Effector CD4-positive, alpha-beta T cell (primary cell): Measurements from ENCODE around the gene EIPR1.

ENCODE experiments used
- DNase-seq: peaks from one replicate; pipeline ENCODE4 v3.0.0-alpha.2; 2020

The EIPR1 gene

GRCh38 chr2:3168230-3168891, 209.3 kb downstream of the EIPR1 start:
- no peak for DNase-seq

- no peak for DNase-seq
Measured at GRCh38 chr2:3163401-3163800, 214.2 kb downstream of the EIPR1 start.

- no peak for DNase-seq
Measured at GRCh38 chr2:3162442-3163077, 215.1 kb downstream of the EIPR1 start.

- DNase-seq = no peak
Measured at GRCh38 chr2:3160751-3161330, 216.8 kb downstream of the EIPR1 start.

DNA sequence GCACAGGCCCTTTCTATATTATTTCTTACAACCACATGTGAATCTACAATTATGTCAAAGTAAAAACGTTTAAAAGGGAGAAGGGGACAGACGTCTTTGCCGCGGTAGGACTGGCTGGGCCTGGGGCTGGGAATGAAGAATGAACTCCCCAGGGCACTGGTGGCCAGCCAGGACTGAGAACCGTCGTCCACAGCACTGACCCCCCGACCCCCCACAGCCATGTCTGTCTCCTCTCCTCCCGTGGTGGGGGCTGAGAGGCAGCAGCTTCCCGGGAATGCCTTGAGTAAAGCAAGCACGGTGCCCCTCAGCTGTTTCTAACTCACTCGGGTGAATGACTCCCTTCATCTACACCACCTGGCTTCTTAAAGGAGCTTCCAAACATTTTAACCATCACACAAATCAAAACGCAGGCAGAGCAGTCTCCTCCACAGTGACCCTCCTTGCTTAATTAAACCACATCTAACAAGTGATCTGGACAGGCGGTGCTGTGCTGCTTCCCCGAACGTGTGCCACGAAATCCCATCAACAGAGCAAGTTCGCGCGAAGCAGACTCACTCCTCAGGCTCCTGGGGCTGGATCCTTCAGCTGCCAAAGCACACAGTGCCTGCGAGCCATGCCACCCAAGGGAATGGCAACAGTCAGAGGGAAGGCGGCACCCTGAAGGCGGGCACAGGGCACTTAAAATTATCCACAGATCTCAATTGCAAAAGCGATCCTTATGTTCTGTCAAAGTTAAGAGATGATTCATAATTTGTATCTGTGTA, 217.7 kb downstream of the EIPR1 start:
- no peak for DNase-seq

- DNase-seq = no peak
Measured at GRCh38 chr2:3154700-3155099, 222.9 kb downstream of the EIPR1 start.

DNA sequence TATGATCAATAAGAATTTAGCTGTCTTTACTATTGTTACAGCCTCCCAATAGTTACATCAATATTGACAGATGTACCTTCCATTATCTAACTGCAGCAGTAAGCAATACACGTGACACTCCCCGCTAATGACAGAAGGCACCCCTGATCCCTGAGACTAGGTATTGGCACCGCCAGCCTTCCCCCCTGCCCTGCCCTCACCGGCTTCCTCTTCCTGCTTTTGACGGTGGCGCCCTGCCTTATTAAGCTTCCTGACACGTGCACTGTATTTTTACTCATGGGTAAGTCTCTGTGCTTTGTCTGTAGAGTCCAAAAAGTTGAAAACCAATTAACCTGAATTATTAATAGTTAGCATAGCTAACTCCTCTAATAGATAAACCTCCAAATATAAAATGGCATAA, 223.5 kb downstream of the EIPR1 start:
- DNase-seq = no peak

GRCh38 chr2:3151153-3151918, 226.3 kb downstream of the EIPR1 start:
- no peak for DNase-seq

GRCh38 chr2:3149441-3150217, 228.0 kb downstream of the EIPR1 start:
- DNase-seq = no peak

DNA sequence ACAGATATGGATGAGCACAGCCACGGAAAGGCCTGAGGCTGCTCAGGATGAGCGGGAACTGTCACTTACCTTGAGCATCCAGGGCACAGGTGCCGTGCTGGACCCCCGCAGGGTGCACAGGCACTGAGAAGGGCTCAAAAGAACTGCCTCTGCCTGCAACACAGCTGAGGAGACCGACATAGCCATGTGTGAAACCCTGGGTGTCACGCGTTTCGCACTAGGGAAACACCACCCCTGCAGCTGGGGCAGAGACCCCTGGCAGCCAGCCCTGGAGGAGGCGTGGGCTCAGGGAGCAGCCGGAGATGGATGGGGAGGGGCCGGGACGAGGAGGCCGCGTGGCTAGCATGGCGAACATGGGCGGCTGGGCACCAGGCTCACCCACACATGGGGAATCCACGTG, 228.9 kb downstream of the EIPR1 start:
- no peak for DNase-seq

DNA sequence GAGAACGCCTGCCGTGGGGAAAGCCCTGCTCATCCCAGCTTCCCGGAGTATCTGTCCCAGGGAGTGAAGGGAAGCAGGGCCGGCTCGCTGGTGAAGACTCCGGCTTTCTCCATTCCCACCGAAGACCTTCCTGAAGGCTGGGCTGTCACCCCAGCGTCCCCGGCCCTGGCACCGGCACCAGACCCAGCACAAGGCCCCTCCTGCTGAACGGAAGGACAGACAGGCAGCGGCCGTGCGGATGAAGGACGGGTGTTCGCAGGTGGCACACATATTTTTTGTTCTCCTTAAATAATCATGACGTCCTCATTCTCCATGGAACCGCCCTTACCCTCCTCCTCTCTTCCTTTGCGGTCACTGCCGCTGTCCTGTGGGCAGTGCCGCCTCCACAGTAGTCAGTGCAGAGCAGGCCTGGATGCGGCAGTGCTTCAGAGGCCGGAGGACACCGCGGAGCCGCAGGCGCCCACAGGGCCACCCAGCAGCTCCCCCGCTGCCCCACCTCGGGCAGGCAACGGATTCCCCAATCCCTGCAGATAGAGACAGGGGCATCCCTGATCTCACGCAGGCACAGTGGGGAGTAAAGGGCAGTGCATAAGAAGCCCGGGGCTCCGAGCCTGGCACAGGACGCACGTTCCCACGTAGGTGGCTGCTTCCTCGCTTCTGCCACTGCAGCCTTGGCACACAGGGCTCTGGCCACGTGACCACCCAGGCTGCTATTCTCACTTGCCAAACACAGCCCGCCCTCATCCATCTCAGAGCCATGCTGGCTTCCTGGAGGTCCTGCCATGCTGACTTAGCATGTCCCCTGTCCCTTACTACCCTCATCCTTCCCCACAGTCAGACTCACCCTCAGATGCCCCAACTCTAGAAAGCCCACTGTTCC, 229.7 kb downstream of the EIPR1 start:
- no peak for DNase-seq

DNA sequence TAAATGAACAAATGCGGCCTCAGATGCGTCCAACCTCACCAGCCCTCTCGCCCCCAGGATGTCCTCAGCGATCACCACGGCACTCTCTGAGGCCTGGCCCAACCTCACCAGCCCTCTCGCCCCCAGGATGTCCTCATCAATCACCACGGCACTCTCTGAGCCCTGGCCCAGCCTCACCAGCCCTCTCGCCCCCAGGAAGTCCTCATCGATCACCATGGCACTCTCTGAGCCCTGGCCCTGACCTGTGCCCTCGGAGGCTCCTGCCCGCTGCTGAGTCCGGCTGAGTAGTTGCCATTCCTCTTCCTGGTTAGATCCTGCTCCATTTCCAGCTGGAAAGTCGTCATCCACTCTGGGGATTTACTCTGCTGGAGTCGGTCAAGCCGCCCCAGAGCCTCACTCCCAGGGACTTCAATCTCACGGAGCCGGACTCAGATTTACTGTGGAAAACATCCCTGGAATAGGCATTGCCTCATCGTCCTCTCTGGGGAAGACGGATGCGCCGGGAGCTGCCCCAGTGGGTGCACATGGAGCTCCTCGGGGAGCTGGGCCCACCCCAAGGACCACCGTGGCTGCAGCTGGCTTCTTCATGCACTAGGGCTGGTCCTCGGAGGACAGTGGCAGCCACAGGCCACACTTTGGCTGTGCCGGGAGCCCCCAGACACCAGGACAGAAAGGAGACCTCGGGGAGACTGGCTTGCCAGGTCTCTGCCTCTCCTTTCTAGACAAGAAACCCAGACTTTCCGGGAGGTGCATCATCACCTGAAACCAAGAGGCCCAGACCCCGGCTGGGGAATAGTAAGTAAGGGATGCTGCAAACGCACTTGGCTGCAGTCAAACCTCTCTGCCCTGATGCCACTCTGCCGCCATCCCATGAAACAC, 230.6 kb downstream of the EIPR1 start:
- DNase-seq = no peak

DNA sequence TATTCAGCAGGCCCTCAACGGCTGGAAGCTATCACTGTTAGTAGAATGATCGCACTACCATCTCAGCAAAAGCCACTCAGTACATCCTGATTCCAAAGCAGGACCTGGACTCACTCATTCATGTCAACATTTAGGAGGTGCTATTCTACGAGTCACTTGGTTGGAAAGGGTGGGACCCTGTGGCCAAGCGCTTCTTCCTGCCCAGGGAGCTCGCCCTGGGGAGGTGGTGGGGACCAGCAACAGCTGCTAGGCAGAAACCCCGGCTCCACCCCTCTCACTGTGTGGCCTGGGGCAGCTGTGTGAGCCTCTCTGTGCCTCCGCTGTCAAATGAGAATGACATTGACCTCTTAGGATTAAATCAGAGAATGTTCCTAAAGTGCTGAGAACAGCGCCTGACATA, 231.4 kb downstream of the EIPR1 start:
- no peak for DNase-seq

DNA sequence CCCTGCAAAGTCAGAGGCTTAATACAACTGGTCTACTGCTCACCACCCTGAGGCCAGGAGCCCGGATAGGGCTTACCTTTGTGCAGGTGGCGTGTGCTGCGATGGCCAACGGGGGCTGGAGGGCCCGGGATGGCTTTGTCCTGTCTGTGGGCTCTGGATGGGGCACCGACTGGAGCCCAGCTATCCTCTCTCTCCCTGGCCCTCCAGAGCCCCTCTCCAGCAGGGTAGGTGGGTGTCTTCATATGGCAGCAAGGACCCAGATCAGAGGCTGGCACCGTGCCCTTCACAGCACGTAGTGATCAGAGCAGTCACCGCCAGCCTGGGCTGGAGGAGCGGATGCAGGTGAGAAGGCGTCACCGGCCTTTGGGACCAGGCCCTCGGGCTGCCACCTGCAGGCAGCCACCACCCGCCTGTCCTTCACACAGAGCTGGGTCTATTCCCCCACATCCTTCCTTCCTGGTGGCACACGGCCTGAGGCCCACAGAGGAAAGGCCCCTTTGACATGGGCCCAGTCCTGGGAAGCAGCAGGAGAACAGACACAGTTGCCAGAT, 232.1 kb downstream of the EIPR1 start:
- DNase-seq = no peak

DNA sequence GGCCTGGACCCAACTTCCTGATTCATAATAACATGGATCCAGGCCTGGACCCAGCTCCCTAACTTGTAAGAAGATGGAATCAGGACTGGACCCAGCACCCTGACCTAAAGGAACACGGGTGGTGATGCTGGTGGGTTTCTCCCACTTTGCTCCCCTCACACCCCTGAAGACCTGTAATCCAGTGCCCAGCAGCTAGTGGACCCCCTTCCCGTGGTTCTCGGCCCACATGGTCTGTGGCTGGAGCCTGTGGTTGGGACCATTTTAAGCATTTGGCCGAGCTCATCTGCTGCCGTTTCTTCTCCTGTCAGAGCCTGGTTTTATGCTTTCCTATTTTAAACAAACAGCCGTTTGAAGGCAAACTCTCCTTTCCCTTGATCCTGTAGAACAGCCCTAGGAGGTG, 232.8 kb downstream of the EIPR1 start:
- no peak for DNase-seq

DNA sequence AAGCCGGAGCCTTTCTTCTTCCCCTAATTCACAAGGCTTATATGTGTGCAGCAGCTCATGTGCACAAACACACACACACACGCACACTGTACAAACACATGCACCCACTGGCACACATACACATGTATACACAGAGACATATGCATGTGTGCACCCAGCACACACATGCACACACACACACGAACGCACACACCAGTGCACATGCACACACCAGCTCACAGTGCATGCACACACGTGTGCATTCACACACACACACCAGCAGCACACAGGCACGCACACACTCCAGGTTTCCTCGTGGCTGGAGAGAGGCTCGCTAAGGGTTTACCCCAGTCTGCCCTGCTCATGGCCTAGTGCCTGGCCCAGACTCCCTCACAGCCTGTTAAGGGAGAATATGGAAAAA, 234.0 kb downstream of the EIPR1 start:
- no peak for DNase-seq

DNA sequence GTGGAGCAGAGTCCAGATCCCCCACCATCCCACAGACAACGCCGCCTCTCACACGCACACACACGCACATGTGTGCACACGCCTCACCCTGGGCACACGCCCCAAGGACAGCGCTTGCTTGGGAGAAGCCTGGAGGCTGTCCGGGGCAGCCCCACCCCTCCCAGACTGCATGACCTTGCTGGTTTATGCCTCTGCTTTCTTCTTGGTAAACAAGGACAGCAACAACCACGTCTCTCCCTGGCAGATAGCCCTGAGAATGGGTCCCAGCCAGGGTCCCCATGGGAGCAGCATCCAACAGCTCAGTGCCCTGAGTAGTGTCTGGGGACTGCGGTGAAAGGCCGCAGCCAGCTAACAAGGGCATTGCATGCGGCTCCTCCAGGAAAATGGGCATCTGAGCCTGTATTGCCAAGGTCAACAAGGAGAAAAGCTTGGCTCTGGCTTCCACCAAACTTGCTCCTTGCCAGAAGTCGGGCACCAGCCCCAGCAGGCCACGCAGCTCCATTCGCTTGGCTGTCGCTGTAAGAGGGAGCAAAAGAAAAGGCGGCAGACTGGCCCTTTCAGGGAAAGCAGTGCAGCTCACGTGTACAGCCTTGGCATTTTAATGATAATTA, 234.6 kb downstream of the EIPR1 start:
- DNase-seq = no peak

DNA sequence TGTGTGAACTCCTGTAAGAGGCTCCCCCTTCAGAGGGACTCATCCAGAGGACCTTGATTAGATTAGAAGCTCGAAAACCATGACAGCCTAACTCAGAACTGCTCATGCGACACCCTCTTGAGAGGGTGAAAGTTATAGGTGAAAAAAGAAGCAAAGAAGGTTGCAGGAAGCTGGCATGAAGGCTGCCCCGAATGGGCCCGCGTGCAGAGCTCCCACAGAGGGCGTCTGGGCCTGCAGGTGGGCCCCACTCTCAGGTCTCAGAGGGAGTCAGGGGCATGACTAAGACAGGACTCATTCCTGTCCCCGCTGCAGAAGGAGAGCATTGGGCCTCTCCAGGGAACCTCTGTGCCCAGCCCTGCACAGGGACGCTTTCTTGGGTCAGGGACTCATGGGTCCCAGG, 235.4 kb downstream of the EIPR1 start:
- DNase-seq = no peak

GRCh38 chr2:3141696-3142095, 235.9 kb downstream of the EIPR1 start:
- DNase-seq = no peak
